KMS-11 (cell line): ENCODE results near the gene OR6T1.

Experiments
- H2AFZ ChIP-seq: fragments of 200-600 bp; sonication (generic); 2 replicates; pipeline ENCODE4 v1.6.1; 2016; ENCODE audit warnings: antibody characterized with exemption, mixed run types, low read depth
- H3K27ac ChIP-seq: fragments of 200-600 bp; sonication (generic); 2 replicates; pipeline ENCODE4 v1.6.1; 2016; ENCODE audit warnings: mild to moderate bottlenecking, mixed run types
- H3K27me3 ChIP-seq: fragments of 200-600 bp; sonication (generic); 2 replicates; pipeline ENCODE4 v1.6.1; 2017; ENCODE audit warnings: mild to moderate bottlenecking, low read depth, mixed run types, moderate library complexity; ENCODE audit not compliant: insufficient read depth
- H3K36me3 ChIP-seq: fragments of 200-600 bp; sonication (generic); 2 replicates; pipeline ENCODE4 v1.6.1; 2017; ENCODE audit warnings: mild to moderate bottlenecking, mixed run types; ENCODE audit not compliant: insufficient read depth
- H3K4me1 ChIP-seq: fragments of 200-600 bp; sonication (generic); 2 replicates; pipeline ENCODE4 v1.6.1; 2016; ENCODE audit warnings: mild to moderate bottlenecking, low read depth, mixed run types; ENCODE audit not compliant: poor library complexity, severe bottlenecking
- H3K4me2 ChIP-seq: fragments of 200-600 bp; sonication (generic); 2 replicates; pipeline ENCODE4 v1.7.0; 2016; ENCODE audit warnings: mild to moderate bottlenecking, mixed run types
- H3K4me3 ChIP-seq: fragments of 200-600 bp; sonication (generic); IDR thresholded peaks from 2 replicates; pipeline ENCODE4 v1.6.1; 2017; ENCODE audit warnings: low read depth, low read length, mixed read lengths; ENCODE audit not compliant: insufficient read depth
- H3K79me2 ChIP-seq: fragments of 200-600 bp; sonication (generic); 2 replicates; pipeline ENCODE4 v1.6.1; 2016; ENCODE audit warnings: low read depth, mixed run types; ENCODE audit not compliant: insufficient read depth
- H3K9ac ChIP-seq: fragments of 200-600 bp; sonication (generic); 2 replicates; pipeline ENCODE4 v1.6.1; 2016; ENCODE audit warnings: mild to moderate bottlenecking, mixed run types
- H4K20me1 ChIP-seq: fragments of 200-600 bp; sonication (generic); 2 replicates; pipeline ENCODE4 v1.6.1; 2016; ENCODE audit warnings: mild to moderate bottlenecking, mixed run types; ENCODE audit not compliant: insufficient read depth
- TF ChIP-seq, protein P1 (sequence below): fragments of 200-600 bp; sonication (generic); conservative IDR thresholded peaks from 2 replicates; pipeline ENCODE4 v1.6.1; 2017; ENCODE audit warnings: low read depth, mild to moderate bottlenecking, antibody characterized with exemption, low read length, moderate library complexity, mixed read lengths

Gene OR6T1

GRCh38 chr11:123973816-123974215 is 30.2 kb upstream of the OR6T1 start:
- TF ChIP-seq, protein P1, sequence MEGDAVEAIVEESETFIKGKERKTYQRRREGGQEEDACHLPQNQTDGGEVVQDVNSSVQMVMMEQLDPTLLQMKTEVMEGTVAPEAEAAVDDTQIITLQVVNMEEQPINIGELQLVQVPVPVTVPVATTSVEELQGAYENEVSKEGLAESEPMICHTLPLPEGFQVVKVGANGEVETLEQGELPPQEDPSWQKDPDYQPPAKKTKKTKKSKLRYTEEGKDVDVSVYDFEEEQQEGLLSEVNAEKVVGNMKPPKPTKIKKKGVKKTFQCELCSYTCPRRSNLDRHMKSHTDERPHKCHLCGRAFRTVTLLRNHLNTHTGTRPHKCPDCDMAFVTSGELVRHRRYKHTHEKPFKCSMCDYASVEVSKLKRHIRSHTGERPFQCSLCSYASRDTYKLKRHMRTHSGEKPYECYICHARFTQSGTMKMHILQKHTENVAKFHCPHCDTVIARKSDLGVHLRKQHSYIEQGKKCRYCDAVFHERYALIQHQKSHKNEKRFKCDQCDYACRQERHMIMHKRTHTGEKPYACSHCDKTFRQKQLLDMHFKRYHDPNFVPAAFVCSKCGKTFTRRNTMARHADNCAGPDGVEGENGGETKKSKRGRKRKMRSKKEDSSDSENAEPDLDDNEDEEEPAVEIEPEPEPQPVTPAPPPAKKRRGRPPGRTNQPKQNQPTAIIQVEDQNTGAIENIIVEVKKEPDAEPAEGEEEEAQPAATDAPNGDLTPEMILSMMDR: no peak
- Histone ChIP-seq H3K9ac (no peak overlapping the region), H3K4me2 (no peak overlapping the region), H2AFZ (no peak overlapping the region), H3K27me3 (no peaks in the 10 kb centered on the region), H4K20me1 (no peaks in the 10 kb centered on the region), H3K36me3 (no peaks in the 10 kb centered on the region), H3K4me1 (no peaks in the 10 kb centered on the region), H3K79me2 (no peaks in the 10 kb centered on the region), H3K27ac (no peak overlapping the region), H3K4me3 (no peak overlapping the region)

DNA sequence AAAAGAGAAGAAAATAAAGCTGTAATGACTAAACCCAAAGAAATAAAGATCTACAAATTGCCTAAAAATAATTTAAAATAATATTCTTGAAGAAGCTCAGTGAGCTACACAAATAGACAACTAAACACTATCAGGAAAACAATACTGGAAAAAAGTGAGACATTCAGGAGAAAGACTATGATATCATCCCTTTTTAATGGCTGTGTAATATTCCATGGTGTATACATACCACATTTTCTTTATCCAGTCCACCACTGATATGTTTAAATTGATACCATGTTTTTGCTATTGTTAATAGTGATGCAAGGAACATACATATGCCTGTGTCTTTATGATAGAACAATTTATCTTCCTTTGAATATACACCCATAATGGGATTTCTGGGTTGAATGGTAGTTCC is 13.1 kb upstream of the OR6T1 start:
- TF ChIP-seq, protein P1: no peak
- no peak overlapping the region for H2AFZ ChIP-seq
- no peak overlapping the region for H3K4me2 ChIP-seq
- H3K27ac ChIP-seq: no peak overlapping the region
- no peaks in the 10 kb centered on the region for H3K36me3 ChIP-seq
- H4K20me1 ChIP-seq: no peaks in the 10 kb centered on the region
- no peak overlapping the region for H3K4me3 ChIP-seq
- no peak overlapping the region for H3K9ac ChIP-seq
- H3K79me2 ChIP-seq: no peaks in the 10 kb centered on the region
- no peaks in the 10 kb centered on the region for H3K27me3 ChIP-seq
- no peaks in the 10 kb centered on the region for H3K4me1 ChIP-seq

- Histone ChIP-seq H3K79me2 (no peaks in the 10 kb centered on the region), H3K27ac (no peak overlapping the region), H3K36me3 (no peaks in the 10 kb centered on the region), H2AFZ (no peak overlapping the region), H3K27me3 (no peaks in the 10 kb centered on the region), H3K4me2 (no peak overlapping the region), H4K20me1 (no peaks in the 10 kb centered on the region), H3K4me1 (no peaks in the 10 kb centered on the region), H3K9ac (no peak overlapping the region), H3K4me3 (no peak overlapping the region)
- TF ChIP-seq, protein P1: no peak
Measured at GRCh38 chr11:123945132-123945531, 1.5 kb upstream of the OR6T1 start.

- TF ChIP-seq, protein P1: no peak
- no peaks in the 10 kb centered on the region for H3K36me3 ChIP-seq
- H2AFZ ChIP-seq: no peak overlapping the region
- H3K4me1 ChIP-seq: no peaks in the 10 kb centered on the region
- no peaks in the 10 kb centered on the region for H3K27me3 ChIP-seq
- no peak overlapping the region for H3K4me2 ChIP-seq
- H3K27ac ChIP-seq: no peak overlapping the region
- no peak overlapping the region for H3K4me3 ChIP-seq
- H3K79me2 ChIP-seq: no peaks in the 10 kb centered on the region
- no peaks in the 10 kb centered on the region for H4K20me1 ChIP-seq
- H3K9ac ChIP-seq: no peak overlapping the region
Measured at GRCh38 chr11:123942413-123942812, 1.2 kb downstream of the OR6T1 start.
